Activated CD8-positive, alpha-beta memory T cell treated with anti-CD3 and anti-CD28 coated beads, Interleukin-2, amount 50 U/mL, for 4 hours (primary cell): Measurements from ENCODE around the gene FRK.
"Not testable (repeated sequence)": the region's sequence is repeated elsewhere in the genome, so short reads cannot be mapped to it uniquely, and the experiment has no call there.

Experiments
- DNase-seq: peaks from one replicate; pipeline ENCODE4 v3.0.0-alpha.2; 2020

Gene FRK

DNA sequence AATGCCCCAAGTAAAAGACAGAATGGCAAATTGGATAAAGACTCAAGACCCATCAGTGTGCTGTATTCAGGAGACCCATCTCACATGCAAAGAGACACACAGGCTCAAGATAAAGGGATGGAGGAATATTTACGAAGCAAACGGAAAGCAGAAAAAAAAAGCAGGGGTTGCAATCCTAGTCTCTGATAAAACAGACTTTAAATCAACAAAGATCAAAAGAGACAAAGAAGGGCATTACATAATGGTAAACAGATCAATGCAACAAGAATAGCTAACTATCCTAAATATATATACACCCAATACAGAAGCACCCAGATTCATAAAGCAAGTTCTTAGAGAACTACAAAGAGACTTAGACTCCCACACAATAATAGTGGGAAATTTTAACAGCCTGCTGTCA, 123.2 kb downstream of the FRK start:
- DNase-seq, result not testable (repeated sequence)

DNA sequence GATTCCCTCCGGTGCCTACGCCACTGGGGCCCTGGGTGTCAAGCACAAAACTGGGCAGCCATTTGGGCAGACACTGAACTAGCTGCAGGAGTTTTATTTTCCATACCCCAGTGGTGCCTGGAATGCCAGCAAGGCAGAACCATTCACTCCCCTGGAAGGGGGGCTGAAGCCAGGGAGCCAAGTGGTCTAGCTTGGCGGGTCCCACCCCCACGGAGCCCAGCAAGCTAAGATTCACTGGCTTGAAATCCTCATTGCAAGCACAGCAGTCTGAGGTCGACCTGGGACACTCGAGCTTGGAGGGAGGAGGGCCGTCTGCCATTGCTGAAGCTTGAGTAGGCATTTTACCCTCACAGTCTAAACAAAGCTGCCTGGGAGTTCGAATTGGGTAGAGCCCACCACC, 125.3 kb downstream of the FRK start:
- no peak for DNase-seq

DNA sequence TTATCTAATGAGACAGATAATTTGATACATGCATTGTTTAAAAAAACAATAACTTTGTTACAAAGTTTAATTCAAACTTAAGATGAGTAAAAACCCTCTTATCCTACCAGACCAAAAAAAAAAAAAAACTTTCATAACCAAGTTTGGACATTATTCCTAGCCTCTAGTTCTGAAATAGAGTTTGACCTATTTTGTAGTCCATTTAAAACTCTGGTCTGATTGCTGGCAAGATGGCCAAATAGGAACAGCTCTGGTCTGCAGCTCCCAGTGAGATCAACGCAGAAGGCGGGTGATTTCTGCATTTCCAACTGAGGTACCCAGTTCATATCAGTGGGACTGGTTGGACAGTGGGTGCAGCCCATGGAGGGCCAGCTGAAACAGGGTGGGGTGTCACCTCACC, 125.9 kb downstream of the FRK start:
- DNase-seq, result no peak

DNA sequence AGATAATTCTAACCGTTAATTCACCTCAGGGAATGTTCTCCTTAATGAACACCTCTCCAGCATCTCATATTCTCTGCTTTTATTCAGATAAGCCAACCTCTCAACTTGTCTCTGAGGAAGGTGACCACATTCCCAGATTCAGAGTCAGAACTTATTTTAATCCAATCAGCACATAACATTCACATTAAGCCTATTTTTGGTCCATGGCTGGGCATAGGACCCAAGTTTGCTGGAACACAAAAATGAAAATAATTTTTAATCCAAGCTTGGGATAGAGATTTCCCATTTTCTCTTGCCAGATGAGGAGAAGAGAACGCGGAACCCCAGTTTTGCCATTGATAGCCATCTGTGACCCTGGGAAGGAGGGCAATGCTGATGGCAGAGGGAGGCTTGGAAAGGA, 126.5 kb downstream of the FRK start:
- DNase-seq, result no peak

DNA sequence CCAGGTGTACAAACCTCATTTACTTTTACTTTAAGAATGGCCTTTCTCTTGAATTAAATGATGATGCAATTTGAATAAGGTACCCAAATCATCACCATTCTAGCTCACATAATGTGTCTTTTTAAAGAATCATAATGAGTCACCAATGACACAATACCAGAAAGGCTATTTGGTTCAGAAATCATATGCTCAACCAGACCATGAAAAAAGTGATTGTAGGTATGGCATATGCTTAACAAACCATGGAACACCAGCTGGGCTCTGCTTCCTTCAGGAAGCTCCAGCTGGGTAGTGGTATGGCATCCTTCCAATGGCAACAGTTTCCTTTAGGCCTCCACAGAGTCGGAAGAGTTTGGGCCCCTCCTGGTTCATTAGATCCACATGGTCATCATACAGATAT, 128.2 kb downstream of the FRK start:
- DNase-seq, result no peak

DNA sequence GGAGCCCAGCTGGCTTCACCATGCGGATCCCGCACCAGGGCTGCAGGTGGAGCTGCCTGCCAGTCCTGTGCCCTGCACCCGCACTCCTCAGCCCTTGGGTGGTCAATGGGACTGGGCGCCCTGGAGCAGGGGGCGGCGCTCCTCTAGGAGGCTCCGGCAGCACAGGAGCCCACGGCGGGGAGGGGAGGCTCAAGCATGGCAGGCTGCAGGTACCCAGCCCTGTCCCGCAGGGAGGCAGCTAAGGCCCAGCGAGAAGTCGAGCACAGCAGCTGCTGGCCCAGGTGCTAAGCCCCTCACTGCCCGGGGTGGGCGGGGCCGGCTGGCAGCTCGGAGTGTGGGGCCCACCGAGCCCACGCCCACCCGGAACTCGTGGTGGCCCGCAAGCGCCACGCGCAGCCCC, 132.7 kb downstream of the FRK start:
- not testable (repeated sequence) for DNase-seq

DNA sequence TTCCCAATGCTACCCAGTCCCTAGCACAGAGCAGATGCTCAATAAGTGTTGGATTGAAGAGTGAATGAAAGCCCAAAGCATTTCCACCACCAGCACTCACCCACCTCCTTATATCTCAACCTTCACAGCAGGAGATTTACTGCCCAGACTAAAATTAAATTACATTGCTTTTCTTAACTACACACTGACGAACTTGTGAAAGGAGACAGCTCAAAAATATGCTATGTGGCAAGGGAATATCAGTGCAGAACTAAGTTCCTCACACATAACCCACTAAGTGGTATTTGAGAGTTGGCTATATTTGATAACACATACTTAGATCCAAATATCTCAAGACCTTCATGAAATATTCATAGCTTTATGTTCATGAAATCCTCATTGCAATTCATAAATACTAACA, 137.7 kb downstream of the FRK start:
- DNase-seq, result no peak

DNA sequence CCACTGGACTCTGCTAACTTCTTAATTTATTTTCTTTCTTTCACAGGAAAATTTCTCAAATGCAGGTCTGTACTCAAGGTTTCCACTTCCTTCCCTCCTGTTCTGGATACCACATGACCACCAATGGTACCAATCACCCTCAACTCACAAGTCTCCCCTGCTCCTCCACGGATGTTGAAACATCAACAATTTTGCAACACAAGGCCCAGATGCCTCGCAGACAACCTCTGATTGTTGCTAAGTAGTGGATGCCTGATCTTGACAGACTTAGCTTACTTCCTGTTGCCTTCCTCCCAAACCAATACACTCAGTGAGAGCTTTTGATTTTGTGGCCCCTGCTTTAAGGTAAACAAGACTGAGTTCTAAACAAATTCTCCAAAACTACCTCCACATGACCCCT, 146.6 kb downstream of the FRK start:
- no peak for DNase-seq

DNA sequence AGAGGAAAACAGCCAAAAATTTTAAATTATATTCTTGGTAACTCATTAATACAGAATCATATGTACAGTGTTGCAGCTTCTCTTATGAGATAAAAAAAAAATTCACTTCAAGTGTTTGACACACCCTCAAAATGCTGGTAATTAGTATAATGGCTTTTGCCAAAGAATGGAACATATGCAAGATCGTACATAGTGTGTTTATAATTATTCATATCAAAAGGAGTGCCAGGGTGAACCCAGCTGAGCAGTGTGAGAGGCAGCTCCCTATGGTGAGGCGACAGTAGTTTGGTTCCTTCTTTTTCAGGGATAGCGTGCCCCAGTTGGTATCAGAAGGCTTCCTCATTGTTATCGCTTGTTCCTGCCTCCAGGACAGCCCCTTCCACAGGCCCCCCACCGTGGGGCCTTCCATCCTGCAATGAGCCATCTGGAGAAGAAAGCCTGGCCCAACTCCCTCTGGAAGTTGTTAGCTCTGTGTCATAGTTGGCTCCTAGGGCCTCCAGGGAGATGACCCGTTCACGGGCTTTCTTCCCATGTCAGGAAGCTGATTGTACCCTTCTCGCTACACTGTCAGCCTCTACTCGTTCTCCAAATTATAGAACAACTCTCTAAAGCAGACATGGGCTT, 150.7 kb downstream of the FRK start:
- DNase-seq, result no peak

DNA sequence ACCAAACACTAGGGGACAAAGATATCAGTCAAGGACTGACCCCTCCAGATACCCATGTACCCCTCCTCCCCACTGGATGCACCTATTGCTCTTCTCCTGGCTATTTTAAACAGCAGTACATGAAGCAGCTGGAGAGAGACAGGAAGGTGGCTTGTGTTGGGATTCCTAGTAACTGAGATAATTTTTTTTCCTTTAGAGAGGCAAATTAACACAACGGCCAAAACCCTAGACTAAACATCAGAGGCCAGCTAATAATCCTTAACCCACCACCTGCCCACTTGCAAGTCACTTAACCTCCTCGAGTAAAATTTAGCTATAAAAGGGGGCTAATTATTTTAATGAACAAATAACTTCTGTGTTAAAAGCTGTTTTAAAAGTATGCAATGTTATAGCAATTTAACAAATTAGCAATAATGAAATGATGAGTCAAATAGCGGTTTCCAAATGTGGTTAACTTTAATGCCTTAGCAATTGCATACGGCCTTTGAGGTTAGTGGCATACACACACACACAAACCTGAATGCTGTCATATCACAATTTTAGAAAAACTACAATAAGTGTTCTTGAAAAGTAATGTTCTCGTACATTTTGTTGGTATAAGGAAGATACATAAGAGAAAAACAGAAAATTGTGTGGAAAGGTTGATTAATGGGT, 151.7 kb downstream of the FRK start:
- no peak for DNase-seq

DNA sequence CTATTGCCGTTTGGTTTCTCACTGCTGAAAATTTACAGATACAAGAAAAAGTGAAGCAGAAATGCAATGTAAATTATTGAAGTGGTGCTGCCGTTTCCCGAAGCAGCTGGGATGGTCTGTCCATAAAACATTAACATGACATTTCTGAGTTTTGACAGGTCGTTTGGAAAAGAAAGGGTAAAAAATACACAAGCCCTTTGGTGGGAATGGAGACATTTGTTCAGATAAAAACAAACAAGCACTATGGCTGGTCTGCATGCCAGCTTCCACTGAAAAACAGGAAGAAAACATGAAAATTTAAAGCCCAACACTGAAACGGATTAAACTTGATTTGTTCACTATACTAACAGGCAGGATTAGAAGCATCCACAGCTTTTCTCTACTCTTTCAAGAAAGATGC, 155.2 kb downstream of the FRK start:
- DNase-seq, result no peak

DNA sequence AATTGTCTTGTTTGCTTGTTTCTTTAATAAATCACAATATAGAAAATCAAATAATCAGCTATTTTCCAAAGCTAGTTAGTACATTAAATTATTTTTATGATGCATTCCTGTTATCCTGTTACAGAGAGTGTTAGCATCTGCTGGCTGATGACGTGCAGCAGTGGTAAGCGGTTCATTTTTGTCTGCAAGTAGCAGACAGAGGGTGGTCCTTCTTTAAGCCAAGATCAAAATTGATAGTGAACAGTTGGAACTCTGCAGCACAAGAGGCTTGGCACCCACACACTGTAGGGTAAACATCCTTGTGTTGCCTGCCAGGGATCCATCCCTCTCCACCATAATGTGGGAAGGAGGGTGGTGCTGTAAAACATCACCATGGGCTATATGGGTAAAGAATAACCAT, 158.3 kb downstream of the FRK start:
- DNase-seq, result no peak

DNA sequence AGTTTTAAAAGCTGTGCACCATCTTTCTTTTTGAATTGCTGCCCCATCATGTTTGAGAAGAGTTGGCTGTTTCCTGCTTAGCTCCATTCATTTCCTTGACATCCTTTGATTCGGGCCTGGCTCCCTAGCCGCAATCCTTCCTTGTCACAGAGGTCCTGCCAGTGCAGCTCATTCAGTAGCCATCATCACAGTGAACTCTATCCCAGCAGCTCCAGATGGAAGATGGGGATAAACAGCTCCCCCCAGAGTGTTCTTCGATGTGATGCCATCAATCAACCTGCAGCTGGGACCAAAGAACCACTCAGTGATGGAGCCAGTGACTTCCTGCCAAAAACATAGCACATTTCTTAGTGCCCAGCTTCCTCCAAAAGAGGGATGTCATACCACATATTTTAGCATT, 158.8 kb downstream of the FRK start:
- no peak for DNase-seq

DNA sequence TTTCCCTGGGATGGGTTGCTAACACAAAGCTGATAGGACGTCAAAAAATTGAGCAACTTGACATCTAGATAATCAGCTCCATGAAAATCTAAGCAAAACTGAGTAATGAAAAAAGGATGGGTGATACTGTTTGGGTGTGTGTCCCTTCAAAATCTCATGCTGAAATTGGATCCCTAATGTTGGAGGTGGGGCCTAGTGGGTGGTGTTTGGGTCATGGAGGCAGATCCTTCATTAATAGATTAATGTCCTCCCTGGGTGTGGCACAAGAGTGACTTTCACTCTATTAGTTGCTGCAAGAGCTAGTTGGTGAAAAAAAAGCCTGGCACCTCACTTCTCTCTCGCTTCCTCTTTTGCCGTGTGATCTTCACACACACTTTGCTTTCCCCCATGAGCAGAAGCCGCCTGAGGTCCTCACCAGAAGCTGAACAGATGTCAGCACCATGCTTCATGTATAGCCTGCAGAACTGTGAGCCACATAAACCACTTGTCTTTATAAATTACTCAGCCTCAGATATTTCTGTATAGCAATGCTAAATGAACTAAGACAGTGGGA, 160.9 kb downstream of the FRK start:
- no peak for DNase-seq

DNA sequence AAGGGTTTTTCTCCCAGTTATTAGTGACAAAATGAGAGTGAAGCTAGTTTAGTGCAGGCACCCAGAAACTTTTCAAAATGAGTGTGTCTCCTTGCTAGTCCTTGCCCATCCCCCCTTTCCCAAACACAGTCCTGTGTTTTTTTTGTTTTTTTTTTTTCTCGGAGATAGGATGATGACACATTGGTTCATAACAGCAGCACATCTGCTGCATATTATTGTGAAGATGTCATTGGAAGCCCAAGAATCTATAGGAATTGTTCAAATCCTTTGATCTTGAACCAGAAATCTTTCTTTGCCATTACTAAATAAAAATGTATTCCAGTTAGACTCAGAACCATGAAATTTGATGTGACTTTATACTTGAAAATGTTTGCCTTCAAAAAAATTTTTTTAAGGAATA, 162.4 kb downstream of the FRK start:
- no peak for DNase-seq

DNA sequence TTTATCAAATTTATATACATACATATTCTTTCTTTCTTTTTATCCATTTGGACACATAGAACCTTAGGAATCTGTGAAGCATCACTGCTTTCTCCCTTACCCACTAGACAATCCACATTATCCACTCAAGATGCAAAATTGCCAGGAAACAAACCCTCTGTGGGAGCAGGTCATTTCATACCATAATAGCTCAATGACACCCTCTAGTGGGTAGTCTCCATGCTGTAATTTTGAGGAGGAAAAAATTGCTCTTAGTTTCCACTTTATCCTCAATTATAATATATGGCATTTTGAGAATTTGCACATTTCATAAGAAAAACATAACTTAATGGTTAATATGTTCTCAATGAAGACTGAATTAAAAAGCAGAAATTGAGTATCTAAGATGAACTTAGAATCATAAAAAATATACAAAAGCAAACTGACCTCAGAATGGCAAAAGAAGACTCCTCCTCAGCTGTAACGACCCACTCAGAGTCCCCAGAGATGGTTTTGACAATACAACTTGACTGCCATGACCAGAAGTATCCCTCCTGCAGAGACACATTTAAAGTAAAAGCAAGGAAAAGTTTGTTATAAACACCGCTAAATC, 164.1 kb downstream of the FRK start:
- no peak for DNase-seq

DNA sequence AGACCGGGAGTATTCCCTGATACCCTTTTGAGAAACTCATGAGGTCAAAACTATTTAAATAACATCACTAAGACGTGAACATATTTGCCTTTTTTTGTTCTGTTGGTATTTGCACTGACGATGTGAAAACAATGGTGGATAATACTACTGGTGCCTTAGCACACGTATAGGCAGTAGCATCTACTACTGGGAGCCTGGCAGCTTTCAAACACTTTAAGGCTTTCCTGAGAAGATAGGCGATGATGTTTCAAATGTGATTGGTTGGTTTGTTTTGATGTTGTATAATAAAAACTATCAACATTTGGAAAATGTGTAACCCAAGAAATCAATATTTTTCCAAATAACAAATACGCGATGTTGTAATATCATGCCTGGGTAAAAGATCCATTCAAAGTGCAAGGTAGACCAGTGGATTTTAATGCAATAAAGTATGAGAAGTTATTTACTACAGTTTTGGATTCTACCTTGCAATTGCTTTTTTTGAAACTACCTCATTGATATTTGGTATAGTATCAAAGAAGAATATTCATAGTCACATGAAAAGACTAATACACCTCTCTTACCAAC, 166.2 kb downstream of the FRK start:
- no peak for DNase-seq

DNA sequence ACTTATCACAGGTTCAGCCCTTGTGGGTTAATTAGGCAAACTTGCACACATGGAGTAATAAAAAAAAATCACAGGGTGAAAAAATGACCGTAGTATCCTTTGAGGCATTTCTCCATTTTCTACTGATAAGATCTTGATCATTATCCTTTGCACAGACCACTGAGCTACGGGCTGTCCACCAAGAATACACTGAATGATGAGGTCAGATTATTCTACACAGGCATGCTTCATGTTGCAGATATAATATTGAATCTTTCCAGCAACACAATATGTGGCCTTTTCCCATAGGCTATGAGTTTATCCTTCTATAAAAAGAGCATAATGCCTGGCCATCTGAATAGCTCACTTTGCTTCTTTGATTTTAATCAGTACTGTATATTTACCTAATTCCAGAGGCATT, 168.9 kb downstream of the FRK start:
- DNase-seq, result no peak

DNA sequence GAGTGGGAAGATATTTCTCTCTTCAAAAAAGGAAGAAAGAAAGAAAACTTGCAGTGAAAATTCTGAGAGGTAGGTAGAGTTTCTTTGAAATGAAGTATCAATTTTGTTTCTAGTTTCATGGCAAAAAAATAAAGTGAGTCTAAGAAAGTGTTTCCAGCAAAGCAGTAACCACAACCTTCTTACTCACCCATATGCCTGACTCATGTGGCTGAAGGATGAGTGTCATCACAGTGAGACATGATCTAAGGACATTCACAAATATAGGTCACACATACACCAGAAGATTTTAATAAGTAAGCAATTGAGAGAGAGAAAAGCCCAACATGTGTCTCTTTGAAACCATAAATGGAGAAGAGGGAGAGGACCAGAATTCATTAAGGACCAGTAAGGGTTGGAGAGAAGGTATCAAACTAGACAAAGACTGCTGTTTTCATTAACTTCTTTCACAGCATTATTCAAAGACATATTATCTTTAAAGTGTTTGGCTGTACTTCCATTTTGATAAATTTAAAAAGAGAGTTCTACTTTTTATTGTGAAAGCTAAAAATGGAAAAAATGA, 169.5 kb downstream of the FRK start:
- DNase-seq, result no peak

DNA sequence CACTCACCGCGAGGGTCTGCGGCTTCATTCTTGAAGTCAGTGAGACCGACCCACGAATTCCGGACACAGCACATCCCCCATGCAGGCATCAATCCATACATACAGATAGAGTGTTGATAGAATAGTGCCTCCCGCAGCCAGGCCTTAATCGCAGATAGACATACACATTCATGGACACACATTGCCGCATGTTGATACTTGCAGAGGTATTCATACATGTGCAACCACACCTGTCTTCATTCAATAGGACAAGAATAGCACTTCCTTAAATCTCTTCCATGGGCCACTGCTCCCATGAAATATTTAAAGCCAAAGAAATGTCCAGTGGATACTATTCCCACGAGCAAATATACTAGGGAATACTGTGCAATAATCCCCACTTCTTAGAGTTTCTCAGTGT, 170.5 kb downstream of the FRK start:
- no peak for DNase-seq

DNA sequence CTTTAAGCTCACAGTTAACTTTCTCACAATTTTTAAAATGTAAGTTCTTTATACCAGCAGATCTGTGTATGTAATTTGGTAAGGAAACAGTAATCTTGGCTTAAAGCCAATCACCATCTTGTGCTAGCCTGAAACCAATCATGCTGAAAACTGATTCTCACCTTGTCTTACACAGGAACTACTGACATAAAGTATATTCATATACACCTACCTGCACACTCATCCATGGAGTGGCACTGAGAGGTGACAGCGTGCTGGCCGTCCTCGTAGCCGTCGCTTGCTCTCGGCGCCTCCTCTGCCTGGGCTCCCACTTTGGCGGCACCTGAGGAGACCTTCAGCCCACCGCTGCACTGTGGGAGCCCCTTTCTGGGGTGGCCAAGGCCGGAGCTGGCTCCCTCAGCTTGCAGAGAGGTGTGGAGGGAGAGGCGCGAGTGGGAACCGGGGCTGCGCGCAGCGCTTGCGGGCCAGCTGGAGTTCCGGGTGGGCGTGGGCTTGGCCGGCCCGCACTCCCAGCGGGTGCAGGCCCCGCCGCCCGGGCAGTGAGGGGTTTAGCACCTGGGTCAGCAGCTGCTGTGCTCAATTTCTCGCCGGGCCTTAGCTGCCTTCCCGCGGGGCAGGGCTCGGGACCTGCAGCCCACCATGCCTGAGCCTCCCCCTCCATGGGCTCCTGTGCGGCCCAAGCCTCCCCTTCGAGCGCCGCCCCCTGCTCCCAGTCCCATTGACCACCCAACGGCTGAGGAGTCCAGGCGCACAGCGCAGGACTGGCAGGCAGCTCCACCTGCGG, 171.8 kb downstream of the FRK start:
- not testable (repeated sequence) for DNase-seq

DNA sequence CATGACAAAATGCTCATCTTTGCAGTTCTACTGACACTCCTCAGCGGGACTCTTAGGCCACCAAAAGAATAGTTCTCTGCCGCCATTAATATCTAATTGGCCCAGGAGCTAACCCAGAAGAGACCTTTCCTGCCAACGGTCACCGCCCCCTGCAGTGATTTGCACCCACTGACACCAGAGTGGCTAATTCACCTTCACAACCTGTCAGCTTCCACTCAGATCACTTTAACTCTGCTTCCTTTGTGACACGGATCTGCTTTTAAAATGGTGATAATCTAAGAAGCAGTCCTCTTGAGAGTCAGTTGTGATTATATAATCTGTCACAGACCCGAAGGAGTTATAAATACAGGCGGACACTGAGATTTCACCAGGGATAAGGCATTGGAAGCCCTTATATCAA, 172.8 kb downstream of the FRK start:
- no peak for DNase-seq
